B cell (primary cell): ENCODE measurements around the gene NME3.
"Not testable (repeated sequence)": the region's sequence is repeated elsewhere in the genome, so short reads cannot be mapped to it uniquely, and the experiment has no call there.

ENCODE experiments used
- EZH2 ChIP-seq: IDR thresholded peaks from 2 replicates; pipeline ENCODE4 v1.6.1; 2012; ENCODE audit warnings: borderline replicate concordance, low read depth, mild to moderate bottlenecking, moderate library complexity, low read length; ENCODE audit not compliant: insufficient read depth, poor library complexity, severe bottlenecking
- TF ChIP-seq, protein P1 (sequence below): fragments of 200-600 bp; IDR thresholded peaks from one replicate; pipeline ENCODE4 v1.8.0; 2022; ENCODE audit warnings: antibody characterized with exemption, mild to moderate bottlenecking

DNA sequence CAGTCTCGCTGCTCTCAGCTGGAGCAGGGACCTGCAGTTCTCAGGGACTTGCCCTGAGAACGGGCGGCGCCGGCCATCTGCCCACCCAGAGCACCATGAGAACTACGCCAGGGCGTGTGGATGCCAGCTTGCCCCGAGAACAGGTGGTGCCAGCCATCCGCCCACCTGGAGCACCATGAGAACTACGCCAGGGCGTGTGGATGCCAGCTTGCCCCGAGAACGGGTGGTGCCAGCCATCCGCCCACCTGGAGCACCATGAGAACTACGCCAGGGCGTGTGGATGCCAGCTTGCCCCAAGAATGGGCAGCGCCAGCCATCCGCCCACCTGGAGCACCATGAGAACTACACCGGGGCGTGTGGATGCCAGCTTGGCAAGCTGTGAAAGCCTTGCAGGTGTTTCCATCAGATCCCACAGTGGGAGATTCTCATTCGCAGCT is 38.8 kb downstream of the NME3 start:
- TF ChIP-seq, protein P1, sequence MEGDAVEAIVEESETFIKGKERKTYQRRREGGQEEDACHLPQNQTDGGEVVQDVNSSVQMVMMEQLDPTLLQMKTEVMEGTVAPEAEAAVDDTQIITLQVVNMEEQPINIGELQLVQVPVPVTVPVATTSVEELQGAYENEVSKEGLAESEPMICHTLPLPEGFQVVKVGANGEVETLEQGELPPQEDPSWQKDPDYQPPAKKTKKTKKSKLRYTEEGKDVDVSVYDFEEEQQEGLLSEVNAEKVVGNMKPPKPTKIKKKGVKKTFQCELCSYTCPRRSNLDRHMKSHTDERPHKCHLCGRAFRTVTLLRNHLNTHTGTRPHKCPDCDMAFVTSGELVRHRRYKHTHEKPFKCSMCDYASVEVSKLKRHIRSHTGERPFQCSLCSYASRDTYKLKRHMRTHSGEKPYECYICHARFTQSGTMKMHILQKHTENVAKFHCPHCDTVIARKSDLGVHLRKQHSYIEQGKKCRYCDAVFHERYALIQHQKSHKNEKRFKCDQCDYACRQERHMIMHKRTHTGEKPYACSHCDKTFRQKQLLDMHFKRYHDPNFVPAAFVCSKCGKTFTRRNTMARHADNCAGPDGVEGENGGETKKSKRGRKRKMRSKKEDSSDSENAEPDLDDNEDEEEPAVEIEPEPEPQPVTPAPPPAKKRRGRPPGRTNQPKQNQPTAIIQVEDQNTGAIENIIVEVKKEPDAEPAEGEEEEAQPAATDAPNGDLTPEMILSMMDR, result not testable (repeated sequence)
- TF ChIP-seq EZH2, result not testable (repeated sequence)
